Brain microvascular endothelial cell (primary cell): Measurements from ENCODE around the gene NDRG4.

Experiments
- DNase-seq: peaks from one replicate; pipeline ENCODE4 v3.0.0-alpha.2; 2020
- H3K27ac ChIP-seq: fragments of 250-450 bp; sonication (Bioruptor Pico); 2 replicates; pipeline ENCODE4 v1.5.1; 2020; ENCODE audit warnings: mild to moderate bottlenecking, moderate library complexity
- H3K27me3 ChIP-seq: fragments of 250-450 bp; sonication (Bioruptor Pico); replicated peaks from 2 replicates; pipeline ENCODE4 v1.5.1; 2020; ENCODE audit warnings: mild to moderate bottlenecking
- H3K36me3 ChIP-seq: fragments of 250-450 bp; sonication (Bioruptor Pico); replicated peaks from 2 replicates; pipeline ENCODE4 v1.5.1; 2020; ENCODE audit warnings: mild to moderate bottlenecking
- H3K4me3 ChIP-seq: 2 replicates; pipeline ENCODE4 v1.5.1; 2011; ENCODE audit warnings: low read depth, mild to moderate bottlenecking, control low read depth, low read length, moderate library complexity
- CTCF ChIP-seq: IDR thresholded peaks from 2 replicates; pipeline ENCODE4 v1.5.1; 2011; ENCODE audit warnings: low read depth, mild to moderate bottlenecking, moderate library complexity, low read length, control low read depth, inconsistent platforms; ENCODE audit errors: missing control alignments
- in situ Hi-C: cut with HindIII; loops from 2 replicates; pipeline ENCODE4 v1.10.0; 2017; ENCODE audit warnings: low sequenced_read_pairs, low pct_ligation_motif_present

The NDRG4 gene

GRCh38 chr16:58556678-58557077 is 56.7 kb downstream of the NDRG4 start:
- H3K27ac ChIP-seq = no peak overlapping the region
- H3K4me3 ChIP-seq = no peak overlapping the region
- no peak for TF ChIP-seq CTCF
- DNase-seq = peak; percentile 16
- no peaks in the 10 kb centered on the region for H3K27me3 ChIP-seq
- in situ Hi-C loops = no loop called here
- H3K36me3 ChIP-seq = peaks cover 59% of the 10 kb centered on the region
